Upper lobe of right lung (tissue), 1 donor: ENCODE data around the gene MIPOL1. TPM values are rescaled to one million over a fixed set of nuclear protein-coding genes. Genes with fewer than 3 reads are reported as not detected.

Experiments
- ATAC-seq: fragments of 200-7000 bp; cut with Tn5 transposase; one replicate; pipeline ENCODE4 v1.9.1; 2020; ENCODE audit warnings: mild to moderate bottlenecking, moderate library complexity
- DNase-seq: peaks from one replicate; pipeline ENCODE4 v3.0.0-alpha.2; 2020
- H3K27ac ChIP-seq: fragments of 200-600 bp; one replicate; pipeline ENCODE4 v1.8.0; 2022
- H3K27me3 ChIP-seq: fragments of 200-600 bp; one replicate; pipeline ENCODE4 v1.8.0; 2022; ENCODE audit warnings: mild to moderate bottlenecking
- H3K36me3 ChIP-seq: fragments of 200-600 bp; one replicate; pipeline ENCODE4 v1.8.0; 2022
- H3K4me1 ChIP-seq: fragments of 200-600 bp; one replicate; pipeline ENCODE4 v1.8.0; 2022
- H3K4me3 ChIP-seq: fragments of 200-600 bp; one replicate; pipeline ENCODE4 v1.8.0; 2022; ENCODE audit warnings: mild to moderate bottlenecking
- H3K9me3 ChIP-seq: fragments of 200-600 bp; one replicate; pipeline ENCODE4 v1.8.0; 2022
- CTCF ChIP-seq: fragments of 200-600 bp; IDR thresholded peaks from one replicate; pipeline ENCODE4 v1.8.0; 2022; ENCODE audit warnings: antibody characterized with exemption
- intact Hi-C: fragments of 100-400 bp; cut with DNase I; formaldehyde crosslinking; loops from one replicate; pipeline ENCODE4 v1.11.0; 2022
- total RNA-seq: library from RNA; stranded (reverse); fragmentation: NEBNext Ultra II Directional; extraction: Animal tissue kit (Norgen Biotek cat#: 25700); gene quantifications from one replicate; pipeline ENCODE4 v1.2.1, GENCODE V29; 2021
- donor health status: DM: no; HTN: yes; CAD: no; lungs with severe emphysema.

MIPOL1 gene
- total RNA-seq, 1 donor from 2014 or later: 10.0 TPM

GRCh38 chr14:37263656-37264236, 66.0 kb downstream of the MIPOL1 start:
- Histone ChIP-seq H3K9me3 (no peaks in the 10 kb centered on the region), H3K27me3 (no peaks in the 10 kb centered on the region), H3K27ac (no peak overlapping the region), H3K4me1 (no peaks in the 10 kb centered on the region), H3K4me3 (no peak overlapping the region), H3K36me3 (no peaks in the 10 kb centered on the region)
- ATAC-seq (no peak), DNase-seq (no peak)
- intact Hi-C loops: no loop called here
- no peak for TF ChIP-seq CTCF

- H3K4me3 ChIP-seq: no peak overlapping the region
- no peaks in the 10 kb centered on the region for H3K9me3 ChIP-seq
- no peak for TF ChIP-seq CTCF
- H3K27ac ChIP-seq: no peak overlapping the region
- no peaks in the 10 kb centered on the region for H3K27me3 ChIP-seq
- no peaks in the 10 kb centered on the region for H3K4me1 ChIP-seq
- DNase-seq: no peak
- no peaks in the 10 kb centered on the region for H3K36me3 ChIP-seq
- intact Hi-C loops: no loop called here
- ATAC-seq: no peak
Measured at GRCh38 chr14:37268788-37269187, 71.1 kb downstream of the MIPOL1 start.

GRCh38 chr14:37270629-37271028, 72.9 kb downstream of the MIPOL1 start:
- DNase-seq (no peak), ATAC-seq (no peak)
- Histone ChIP-seq H3K27me3 (no peaks in the 10 kb centered on the region), H3K36me3 (no peaks in the 10 kb centered on the region), H3K4me1 (no peaks in the 10 kb centered on the region), H3K27ac (no peak overlapping the region), H3K9me3 (no peaks in the 10 kb centered on the region), H3K4me3 (no peak overlapping the region)
- TF ChIP-seq CTCF: no peak
- intact Hi-C loops: no loop called here

DNA sequence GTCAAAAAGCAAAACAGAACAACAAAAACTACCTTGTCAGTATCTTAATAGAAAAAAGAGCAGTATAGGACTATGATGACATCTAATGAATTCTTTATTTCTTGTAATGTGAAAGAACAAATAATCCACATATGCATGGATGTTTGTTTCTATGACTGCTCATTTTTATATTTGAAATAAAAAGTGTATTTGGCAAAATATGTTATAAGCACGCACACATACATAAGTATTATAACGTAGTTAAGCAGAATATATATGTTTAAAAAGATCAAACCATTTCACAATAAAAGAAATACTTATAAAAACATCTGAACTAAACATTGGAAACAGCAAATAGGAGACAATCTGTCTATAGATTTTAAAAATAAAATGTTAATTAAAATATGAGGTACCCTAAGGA, 74.8 kb downstream of the MIPOL1 start:
- TF ChIP-seq CTCF: no peak
- Histone ChIP-seq H3K9me3 (no peaks in the 10 kb centered on the region), H3K4me1 (no peaks in the 10 kb centered on the region), H3K4me3 (no peak overlapping the region), H3K27me3 (no peaks in the 10 kb centered on the region), H3K36me3 (no peaks in the 10 kb centered on the region), H3K27ac (no peak overlapping the region)
- intact Hi-C loops: no loop called here
- DNase-seq: no peak
- ATAC-seq: no peak

DNA sequence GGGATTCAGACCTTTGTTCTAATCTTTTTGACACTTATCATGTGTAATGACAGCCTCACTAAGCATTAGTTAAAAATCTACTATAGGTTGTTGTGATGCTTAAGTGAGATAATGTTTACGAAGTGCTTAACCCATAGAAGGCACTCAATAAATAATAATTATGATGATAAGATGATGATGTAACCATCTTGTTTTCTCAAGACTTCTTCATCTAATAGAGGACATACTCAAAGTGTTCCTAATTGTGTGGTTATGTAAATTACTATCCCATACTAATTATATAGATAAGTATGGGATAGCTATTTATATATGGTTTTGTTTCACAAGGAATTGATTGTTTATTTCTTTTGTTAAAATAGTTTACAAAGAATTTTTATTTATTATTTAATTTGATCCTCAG, 76.9 kb downstream of the MIPOL1 start:
- H3K9me3 ChIP-seq: no peaks in the 10 kb centered on the region
- intact Hi-C loops: no loop called here
- H3K27ac ChIP-seq: no peak overlapping the region
- no peaks in the 10 kb centered on the region for H3K4me1 ChIP-seq
- ATAC-seq (no peak), DNase-seq (no peak)
- H3K27me3 ChIP-seq: no peaks in the 10 kb centered on the region
- H3K4me3 ChIP-seq: no peak overlapping the region
- no peaks in the 10 kb centered on the region for H3K36me3 ChIP-seq
- TF ChIP-seq CTCF: no peak

DNA sequence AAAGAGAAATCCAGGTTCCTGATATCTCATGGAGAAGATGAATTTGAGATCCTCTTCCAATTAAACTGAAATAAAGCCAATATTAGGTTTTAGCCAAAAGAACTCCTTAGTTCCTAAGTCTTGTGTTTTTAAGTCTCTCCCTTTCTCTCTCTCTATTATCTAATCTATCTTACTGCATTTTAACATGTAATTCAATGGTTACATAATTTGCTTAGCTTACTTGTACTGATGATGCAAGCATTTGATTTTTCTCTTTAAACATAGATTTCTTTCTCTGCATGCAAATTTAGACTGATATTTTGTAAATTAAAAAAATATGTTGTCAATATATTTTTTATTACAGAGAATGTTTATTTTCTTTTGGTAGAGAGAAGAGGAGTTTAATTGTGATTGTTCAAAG, 78.2 kb downstream of the MIPOL1 start:
- no peak for ATAC-seq
- H3K27me3 ChIP-seq: no peaks in the 10 kb centered on the region
- DNase-seq: no peak
- H3K9me3 ChIP-seq: no peaks in the 10 kb centered on the region
- H3K36me3 ChIP-seq: no peaks in the 10 kb centered on the region
- no peak overlapping the region for H3K27ac ChIP-seq
- no peak for TF ChIP-seq CTCF
- intact Hi-C loops: no loop called here
- no peaks in the 10 kb centered on the region for H3K4me1 ChIP-seq
- no peak overlapping the region for H3K4me3 ChIP-seq
